Lung microvascular endothelial cell (primary cell): ENCODE results near the gene TRIM24. TPM values are rescaled to one million over a fixed set of nuclear protein-coding genes. Genes with fewer than 3 reads are reported as not detected.
"Not testable (repeated sequence)": the region's sequence is repeated elsewhere in the genome, so short reads cannot be mapped to it uniquely, and the experiment has no call there.

Experiments
- DNase-seq, 2 donors: peaks; one replicate each; pipeline versions ENCODE4 v3.0.0 to v3.0.0-alpha.2; 2010; ENCODE audit warnings: low read depth in 2 of 2
- total RNA-seq: library from RNA; depleted of rRNA; stranded (reverse); fragments of >200 nt; gene quantifications from 2 replicates; pipeline ENCODE4 v1.2.1, GENCODE V29; 2014

TRIM24 gene
- total RNA-seq, 1 donor from 2014 or later = 12.5 TPM

- no peak for DNase-seq
Measured at GRCh38 chr7:138493535-138493934, 33.5 kb downstream of the TRIM24 start.

- no peak for DNase-seq
Measured at GRCh38 chr7:138495485-138495884, 35.4 kb downstream of the TRIM24 start.

GRCh38 chr7:138499340-138499739, 39.3 kb downstream of the TRIM24 start:
- no peak for DNase-seq

- not testable (repeated sequence) for DNase-seq
Measured at GRCh38 chr7:138500303-138500702, 40.2 kb downstream of the TRIM24 start.

- DNase-seq = no peak
Measured at GRCh38 chr7:138500892-138501291, 40.8 kb downstream of the TRIM24 start.

- no peak for DNase-seq
Measured at GRCh38 chr7:138502023-138502767, 42.1 kb downstream of the TRIM24 start.

GRCh38 chr7:138505361-138505873, 45.4 kb downstream of the TRIM24 start:
- no peak for DNase-seq

- no peak for DNase-seq
Measured at GRCh38 chr7:138506764-138507163, 46.7 kb downstream of the TRIM24 start.

GRCh38 chr7:138510003-138510402, 49.9 kb downstream of the TRIM24 start:
- no peak for DNase-seq

GRCh38 chr7:138512092-138512858, 52.2 kb downstream of the TRIM24 start:
- DNase-seq = no peak

- DNase-seq = no peak
Measured at GRCh38 chr7:138512885-138513284, 52.8 kb downstream of the TRIM24 start.

- no peak for DNase-seq
Measured at GRCh38 chr7:138513344-138513871, 53.3 kb downstream of the TRIM24 start.

GRCh38 chr7:138514044-138514443, 54.0 kb downstream of the TRIM24 start:
- DNase-seq = no peak

- DNase-seq = no peak
Measured at GRCh38 chr7:138515001-138515528, 55.0 kb downstream of the TRIM24 start.

GRCh38 chr7:138519061-138519798, 59.2 kb downstream of the TRIM24 start:
- no peak for DNase-seq

GRCh38 chr7:138520742-138521141, 60.7 kb downstream of the TRIM24 start:
- no peak for DNase-seq

- DNase-seq = no peak
Measured at GRCh38 chr7:138521837-138522461, 61.9 kb downstream of the TRIM24 start.

- DNase-seq = no peak
Measured at GRCh38 chr7:138524259-138524658, 64.2 kb downstream of the TRIM24 start.

GRCh38 chr7:138525757-138526156, 65.7 kb downstream of the TRIM24 start:
- DNase-seq = no peak

GRCh38 chr7:138527746-138528223, 67.7 kb downstream of the TRIM24 start:
- DNase-seq = peak; percentile 11 to 35

GRCh38 chr7:138536833-138537232, 76.8 kb downstream of the TRIM24 start:
- not testable (repeated sequence) for DNase-seq
